H1 (cell line): ENCODE results near the gene ZNF470. TPM values are rescaled to one million over a fixed set of nuclear protein-coding genes. Genes with fewer than 3 reads are reported as not detected.

ENCODE experiments used
- CTCF ChIA-PET: fragments of 300-600 bp; sonication (Branson Sonifier 250); formaldehyde crosslinking; loops from one replicate; lab custom pipeline; 2021; ENCODE audit not compliant: partially characterized antibody; lab: Charles Lee
- POLR2A ChIA-PET: fragments of 300-600 bp; sonication (Branson Sonifier 250); formaldehyde crosslinking; loops from one replicate; lab custom pipeline; 2021; ENCODE audit warnings: inconsistent platforms; ENCODE audit not compliant: partially characterized antibody; lab: Charles Lee
- DNase-seq, 2 experiments: peaks; one replicate each; pipeline versions ENCODE4 v3.0.0 to v3.0.0-alpha.2; 2010 to 2022; ENCODE audit warnings: low spot score in 2 of 2, low read depth in 1 of 2, mixed read lengths in 1 of 2
- FAIRE-seq: peaks from 2 replicates; lab custom pipeline; 2011; peaks lifted over from hg19 to GRCh38; lab: Jason Lieb, UNC
- H2AFZ ChIP-seq: 2 replicates; pipeline ENCODE4 v1.8.1; 2012; ENCODE audit warnings: low read length, inconsistent platforms
- H2AK5ac ChIP-seq: 2 replicates; pipeline ENCODE4 v1.6.1; 2013; ENCODE audit warnings: low read depth, low read length
- H2BK120ac ChIP-seq: replicated peaks from 2 replicates; pipeline ENCODE3; 2013; ENCODE audit warnings: low read depth, low read length, inconsistent platforms
- H2BK12ac ChIP-seq: 2 replicates; pipeline ENCODE4 v1.6.1; 2013; ENCODE audit warnings: low read depth, low read length
- H2BK15ac ChIP-seq: 2 replicates; pipeline ENCODE4 v1.6.1; 2013; ENCODE audit warnings: low read length
- H2BK20ac ChIP-seq: 2 replicates; pipeline ENCODE4 v1.6.1; 2013; ENCODE audit warnings: low read length
- H2BK5ac ChIP-seq: 2 replicates; pipeline ENCODE4 v1.6.1; 2013; ENCODE audit warnings: low read depth, low read length
- H3K14ac ChIP-seq: 2 replicates; pipeline ENCODE4 v1.6.1; 2013; ENCODE audit warnings: inconsistent platforms; ENCODE audit not compliant: insufficient read length
- H3K18ac ChIP-seq: 2 replicates; pipeline ENCODE4 v1.6.1; 2013; ENCODE audit warnings: low read length; ENCODE audit errors: extremely low read depth
- H3K23ac ChIP-seq: 2 replicates; pipeline ENCODE4 v1.6.1; 2013; ENCODE audit warnings: inconsistent platforms; ENCODE audit not compliant: insufficient read length
- H3K23me2 ChIP-seq: 2 replicates; pipeline ENCODE4 v1.6.1; 2013; ENCODE audit warnings: low read depth, low read length
- H3K27ac ChIP-seq: 2 replicates; pipeline ENCODE4 v1.6.1; 2011; ENCODE audit warnings: low read depth, low read length, inconsistent platforms
- H3K27me3 ChIP-seq, 4 experiments: replicated peaks in 1 of 4; 1 replicate in 1 of 4; 2 replicates in 3 of 4; pipeline versions ENCODE4 v1.6.1 to v1.8.1; 2011 to 2013; ENCODE audit warnings: low read length in 3 of 4, mild to moderate bottlenecking in 3 of 4, inconsistent platforms in 2 of 4, mixed read lengths in 2 of 4, moderate library complexity in 1 of 4; ENCODE audit not compliant: control insufficient read depth in 3 of 4, insufficient read depth in 3 of 4; ENCODE audit errors: extremely low read depth in 1 of 4
- H3K36me3 ChIP-seq, 4 experiments: 2 replicates each; pipeline versions ENCODE4 v1.6.1 to v1.8.1; 2011 to 2013; ENCODE audit warnings: mild to moderate bottlenecking in 4 of 4, low read length in 3 of 4, moderate library complexity in 2 of 4, control low read depth in 1 of 4, inconsistent platforms in 1 of 4; ENCODE audit not compliant: insufficient read depth in 4 of 4, control insufficient read depth in 2 of 4
- H3K4ac ChIP-seq: replicated peaks from 2 replicates; pipeline ENCODE3; 2013; ENCODE audit warnings: low read length, low read depth, mixed read lengths, inconsistent platforms; ENCODE audit not compliant: insufficient read length
- H3K4me1 ChIP-seq, 4 experiments: replicated peaks in 1 of 4; 1 replicate in 1 of 4; 2 replicates in 3 of 4; pipeline versions ENCODE4 v1.6.1 to v1.8.1; 2011 to 2013; ENCODE audit warnings: low read length in 3 of 4, inconsistent platforms in 2 of 4, mixed read lengths in 1 of 4; ENCODE audit not compliant: insufficient read depth in 4 of 4, control insufficient read depth in 3 of 4
- H3K4me2 ChIP-seq, 2 experiments: 2 replicates each; pipeline versions ENCODE4 v1.6.1 to v1.8.1; 2011 to 2013; ENCODE audit warnings: low read depth in 2 of 2, low read length in 2 of 2, control low read depth in 1 of 2, inconsistent platforms in 1 of 2, mild to moderate bottlenecking in 1 of 2; ENCODE audit not compliant: insufficient read depth in 1 of 2
- H3K4me3 ChIP-seq, 4 experiments: fragments of 200-600, 300-600 bp in 1 of 4; sonication (generic), shearing (Covaris generic), sonication (Bioruptor Twin) in 1 of 4; 2 replicates each; pipeline versions ENCODE4 v1.5.1 to v1.8.1; 2011 to 2016; ENCODE audit warnings: low read length in 4 of 4, low read depth in 3 of 4, control low read depth in 2 of 4, inconsistent platforms in 2 of 4, mild to moderate bottlenecking in 2 of 4, mixed read lengths in 1 of 4, moderate library complexity in 1 of 4; ENCODE audit not compliant: insufficient read depth in 2 of 4; ENCODE audit errors: extremely low read depth in 1 of 4
- H3K56ac ChIP-seq: replicated peaks from 2 replicates; pipeline ENCODE3; 2013; ENCODE audit warnings: low read depth, mild to moderate bottlenecking, mixed read lengths, low read length, inconsistent platforms; ENCODE audit not compliant: insufficient read length
- H3K79me1 ChIP-seq: 2 replicates; pipeline ENCODE4 v1.6.1; 2013; ENCODE audit warnings: low read depth, low read length, control low read depth
- H3K79me2 ChIP-seq, 2 experiments: 2 replicates each; pipeline versions ENCODE4 v1.6.1 to v1.8.1; 2012 to 2013; ENCODE audit warnings: low read length in 2 of 2, mild to moderate bottlenecking in 2 of 2, inconsistent platforms in 1 of 2; ENCODE audit not compliant: insufficient read depth in 2 of 2, control insufficient read depth in 1 of 2
- H3K9ac ChIP-seq, 4 experiments: replicated peaks in 1 of 4; 1 replicate in 1 of 4; 2 replicates in 3 of 4; pipeline versions ENCODE4 v1.6.1 to v1.8.1; 2011 to 2013; ENCODE audit warnings: low read depth in 3 of 4, low read length in 3 of 4, control low read depth in 2 of 4, mild to moderate bottlenecking in 2 of 4, moderate library complexity in 2 of 4, inconsistent platforms in 1 of 4; ENCODE audit errors: extremely low read depth in 1 of 4
- H3K9me3 ChIP-seq, 2 experiments: 2 replicates each; pipeline versions ENCODE4 v1.6.1 to v1.8.1; 2012 to 2013; ENCODE audit warnings: mild to moderate bottlenecking in 2 of 2, moderate library complexity in 2 of 2, control low read depth in 1 of 2, inconsistent platforms in 1 of 2, low read depth in 1 of 2, low read length in 1 of 2, mixed read lengths in 1 of 2; ENCODE audit not compliant: insufficient read depth in 2 of 2
- H4K20me1 ChIP-seq, 2 experiments: replicated peaks in 1 of 2; 2 replicates each; pipeline versions ENCODE3 to v1.8.1; 2011 to 2013; ENCODE audit warnings: inconsistent platforms in 2 of 2, low read length in 2 of 2, mild to moderate bottlenecking in 1 of 2; ENCODE audit not compliant: insufficient read depth in 2 of 2, control insufficient read depth in 1 of 2
- H4K5ac ChIP-seq: 2 replicates; pipeline ENCODE4 v1.6.1; 2013; ENCODE audit warnings: low read length, low read depth, mixed read lengths, inconsistent platforms; ENCODE audit not compliant: insufficient read length
- H4K8ac ChIP-seq: 2 replicates; pipeline ENCODE4 v1.8.0; 2013; ENCODE audit warnings: mild to moderate bottlenecking, moderate library complexity, low read length, inconsistent platforms; ENCODE audit not compliant: insufficient read depth; ENCODE audit errors: extremely low read depth
- H4K91ac ChIP-seq: replicated peaks from 2 replicates; pipeline ENCODE3; 2013; ENCODE audit warnings: low read length, mixed read lengths, inconsistent platforms; ENCODE audit not compliant: insufficient read length
- CBX8 ChIP-seq: fragments of 300-800, 300-1000 bp; sonication (generic); IDR thresholded peaks from 2 replicates; pipeline ENCODE4 v1.7.1; 2016; ENCODE audit warnings: low read depth, low read length, borderline replicate concordance
- CTBP2 ChIP-seq: IDR thresholded peaks from 2 replicates; pipeline ENCODE4 v1.7.0; 2011; ENCODE audit warnings: borderline replicate concordance, mild to moderate bottlenecking, moderate library complexity, mixed read lengths, low read length; ENCODE audit not compliant: insufficient read depth, insufficient read length
- KDM4A ChIP-seq: IDR thresholded peaks from one replicate; pipeline ENCODE4 v1.7.1; 2012; ENCODE audit warnings: low read depth, mild to moderate bottlenecking, moderate library complexity, low read length, inconsistent platforms; ENCODE audit not compliant: severe bottlenecking
- KDM5A ChIP-seq: fragments of 200-600 bp; IDR thresholded peaks from 2 replicates; pipeline ENCODE4 v1.7.1; 2012; ENCODE audit warnings: mild to moderate bottlenecking, low read length, inconsistent platforms, mixed read lengths
- NANOG ChIP-seq: IDR thresholded peaks from 2 replicates; pipeline ENCODE4 v1.6.1; 2011; ENCODE audit warnings: low read length, low read depth, mild to moderate bottlenecking, inconsistent platforms; ENCODE audit not compliant: insufficient read depth, poor library complexity, severe bottlenecking
- RAD21 ChIP-seq, 2 experiments: IDR thresholded peaks in 1 of 2; conservative IDR thresholded peaks in 1 of 2; 2 replicates each; pipeline ENCODE4 v1.6.1; 2011; ENCODE audit warnings: low read depth in 2 of 2, low read length in 2 of 2, improper control_type of control experiment in 1 of 2, inconsistent platforms in 1 of 2, mild to moderate bottlenecking in 1 of 2, moderate library complexity in 1 of 2
- RBBP5 ChIP-seq: IDR thresholded peaks from 2 replicates; pipeline ENCODE4 v1.7.1; 2012; ENCODE audit warnings: low read depth, mild to moderate bottlenecking, inconsistent platforms, low read length, moderate library complexity, borderline replicate concordance
- SIX5 ChIP-seq: IDR thresholded peaks from 2 replicates; pipeline ENCODE4 v1.6.1; 2011; ENCODE audit warnings: mild to moderate bottlenecking, low read depth, low read length
- SP1 ChIP-seq: IDR thresholded peaks from 2 replicates; pipeline ENCODE4 v1.6.1; 2011; ENCODE audit warnings: low read depth, low read length
- SP4 ChIP-seq: IDR thresholded peaks from 2 replicates; pipeline ENCODE4 v1.6.1; 2012; ENCODE audit warnings: low read length, inconsistent platforms
- WGBS, 2 experiments: shearing (Covaris generic) in 1 of 2; methylation state at CpG; one replicate each; pipeline versions ENCODE4 v1.1.6 to v1.1.7; 2013 to 2015; ENCODE audit warnings: low lambda C conversion rate in 2 of 2, mixed read lengths in 2 of 2, inconsistent platforms in 1 of 2, low coverage in 1 of 2, missing lambda C conversion rate in 1 of 2; ENCODE audit not compliant: insufficient replicate concordance in 2 of 2, insufficient coverage in 1 of 2, insufficient read length in 1 of 2; ENCODE audit errors: extremely low coverage in 1 of 2, missing lambda C conversion rate in 1 of 2; 5-methylcytosine and 5-hydroxymethylcytosine counted together
- polyA plus RNA-seq, 7 experiments: library from polyadenylated mRNA; depleted of rRNA in 3 of 7; stranded (reverse) in 5 of 7; unstranded in 2 of 7; fragments of >200 nt in 5 of 7; fragments of 200-250 nt in 2 of 7; gene quantifications; 1 replicate in 5 of 7; 2 replicates in 1 of 7; 4 replicates in 1 of 7; pipeline versions ENCODE4 v1.2.1 to v1.2.3, GENCODE V29; 2011 to 2013; ENCODE audit warnings: missing spikeins in 2 of 7, mixed read lengths in 2 of 7
- total RNA-seq: library from RNA; stranded (reverse); fragmentation: NEBNext Ultra II Directional; extraction: Animal tissue kit (Norgen Biotek cat#: 25700); gene quantifications from 2 replicates; pipeline ENCODE4 v1.2.1, GENCODE V29; 2021
- TF ChIP-seq, protein P1 (sequence below), 3 experiments: IDR thresholded peaks; 1 replicate in 2 of 3; 2 replicates in 1 of 3; pipeline versions ENCODE4 v1.5.1 to v1.6.1; 2011; ENCODE audit warnings: low read length in 3 of 3, mild to moderate bottlenecking in 3 of 3, inconsistent platforms in 2 of 3, low read depth in 1 of 3, moderate library complexity in 1 of 3; ENCODE audit not compliant: insufficient read depth in 1 of 3; ENCODE audit errors: control extremely low read depth in 1 of 3

ZNF470 gene
- total and polyA plus RNA-seq, 2 of the 8 experiments (the other 6 are each of a cell fraction or from before 2014, with no cell fraction given), result 2.0 to 8.8 TPM

DNA sequence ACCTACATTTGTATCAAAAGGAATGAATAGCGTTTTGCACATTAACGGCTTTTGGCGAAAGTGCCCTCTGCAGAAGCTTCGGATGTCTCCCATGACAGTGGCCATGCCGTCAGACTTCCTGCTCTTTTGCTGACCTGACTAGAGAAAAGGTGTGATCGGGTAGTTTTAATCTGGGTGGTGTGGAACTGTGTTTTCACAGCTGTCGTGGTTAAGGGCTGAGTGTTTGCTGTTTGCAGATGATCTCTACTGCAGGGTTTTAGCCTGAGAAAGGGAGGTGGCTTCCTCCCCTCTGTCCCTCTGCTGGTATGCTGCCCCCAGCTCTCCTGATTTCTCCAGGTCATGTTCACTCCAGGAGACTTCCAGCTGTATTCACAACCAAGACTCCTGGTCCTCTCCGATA, 50.3 kb downstream of the ZNF470 start:
- H3K9me3 ChIP-seq, result peaks cover 36 to 58% of the 10 kb centered on the region in 2 experiments; a peak in 3 of 4 replicates
- H3K4me3 ChIP-seq, result no peak overlapping the region
- H2BK120ac ChIP-seq, result no peak overlapping the region
- H3K4ac ChIP-seq, result no peak overlapping the region
- H4K91ac ChIP-seq, result no peak overlapping the region
- no peak overlapping the region for H2AK5ac ChIP-seq
- no peak overlapping the region for H3K56ac ChIP-seq
- H3K18ac ChIP-seq, result no peak overlapping the region
- H4K20me1 ChIP-seq, result no peaks in the 10 kb centered on the region
- H3K4me2 ChIP-seq, result no peak overlapping the region
- FAIRE-seq (no peak), DNase-seq (no peak)
- POLR2A ChIA-PET, result no interaction called here
- H2BK5ac ChIP-seq, result no peak overlapping the region
- no peak overlapping the region for H2BK12ac ChIP-seq
- no peak overlapping the region for H4K5ac ChIP-seq
- no peak overlapping the region for H3K27ac ChIP-seq
- H2AFZ ChIP-seq, result no peak overlapping the region
- WGBS, 2 experiments, result 96% methylated on average over 8 of the region's 8 CpGs; no CpG with 5 or more reads in 1 of the 2 experiments
- H2BK20ac ChIP-seq, result no peak overlapping the region
- H3K27me3 ChIP-seq, result no peaks in the 10 kb centered on the region
- CTCF ChIA-PET, result no interaction called here
- no peaks in the 10 kb centered on the region for H3K4me1 ChIP-seq
- H3K79me2 ChIP-seq, result peaks cover 0 to 2% of the 10 kb centered on the region in 2 experiments; a peak in 2 of 4 replicates
- no peak overlapping the region for H4K8ac ChIP-seq
- no peaks in the 10 kb centered on the region for H3K23me2 ChIP-seq
- H3K79me1 ChIP-seq, result peaks cover 7% of the 10 kb centered on the region; the same call in 1 of the 2 replicates
- H3K23ac ChIP-seq, result no peak overlapping the region
- no peak overlapping the region for H3K14ac ChIP-seq
- peaks cover 2 to 25% (median 6%) of the 10 kb centered on the region in 4 experiments; a peak in 5 of 8 replicates for H3K36me3 ChIP-seq
- H3K9ac ChIP-seq, result no peak overlapping the region
- no peak overlapping the region for H2BK15ac ChIP-seq
- no peak for TF ChIP-seq RBBP5
- no peak for TF ChIP-seq KDM5A
- no peak for TF ChIP-seq KDM4A
- no peak for TF ChIP-seq SIX5
- TF ChIP-seq, protein P1, sequence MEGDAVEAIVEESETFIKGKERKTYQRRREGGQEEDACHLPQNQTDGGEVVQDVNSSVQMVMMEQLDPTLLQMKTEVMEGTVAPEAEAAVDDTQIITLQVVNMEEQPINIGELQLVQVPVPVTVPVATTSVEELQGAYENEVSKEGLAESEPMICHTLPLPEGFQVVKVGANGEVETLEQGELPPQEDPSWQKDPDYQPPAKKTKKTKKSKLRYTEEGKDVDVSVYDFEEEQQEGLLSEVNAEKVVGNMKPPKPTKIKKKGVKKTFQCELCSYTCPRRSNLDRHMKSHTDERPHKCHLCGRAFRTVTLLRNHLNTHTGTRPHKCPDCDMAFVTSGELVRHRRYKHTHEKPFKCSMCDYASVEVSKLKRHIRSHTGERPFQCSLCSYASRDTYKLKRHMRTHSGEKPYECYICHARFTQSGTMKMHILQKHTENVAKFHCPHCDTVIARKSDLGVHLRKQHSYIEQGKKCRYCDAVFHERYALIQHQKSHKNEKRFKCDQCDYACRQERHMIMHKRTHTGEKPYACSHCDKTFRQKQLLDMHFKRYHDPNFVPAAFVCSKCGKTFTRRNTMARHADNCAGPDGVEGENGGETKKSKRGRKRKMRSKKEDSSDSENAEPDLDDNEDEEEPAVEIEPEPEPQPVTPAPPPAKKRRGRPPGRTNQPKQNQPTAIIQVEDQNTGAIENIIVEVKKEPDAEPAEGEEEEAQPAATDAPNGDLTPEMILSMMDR (IDR thresholded peaks at IDR 0.05; ENCODE audit: control extremely low read depth in 1 of 3, insufficient read depth in 1 of 3, low read depth in 1 of 3, low read length in 3 of 3), result no peak
- TF ChIP-seq CBX8, result no peak
- no peak for TF ChIP-seq SP4
- no peak for TF ChIP-seq NANOG
- TF ChIP-seq RAD21 (IDR thresholded peaks at IDR 0.05 in 1 of 2, conservative IDR thresholded peaks at IDR 0.05 in 1 of 2; ENCODE audit: low read depth in 2 of 2, low read length in 2 of 2), result no peak
- no peak for TF ChIP-seq SP1
- TF ChIP-seq CTBP2, result no peak
